Osteoblast (primary cell): ENCODE results near the gene SH3BP2. TPM values are rescaled to one million over a fixed set of nuclear protein-coding genes. Genes with fewer than 3 reads are reported as not detected.

ENCODE experiments used
- DNase-seq: peaks from one replicate; pipeline ENCODE4 v3.0.0; 2011; ENCODE audit warnings: low spot score, mixed read lengths; ENCODE audit not compliant: insufficient read length; ENCODE audit errors: missing footprints
- H2AFZ ChIP-seq: 2 replicates; pipeline ENCODE4 v1.6.0; 2011; ENCODE audit warnings: mild to moderate bottlenecking, low read length
- H3K27ac ChIP-seq: 2 replicates; pipeline ENCODE4 v1.5.1; 2011; ENCODE audit warnings: mild to moderate bottlenecking, low read depth, low read length, moderate library complexity
- H3K27me3 ChIP-seq: 2 replicates; pipeline ENCODE4 v1.6.0; 2012; ENCODE audit warnings: mild to moderate bottlenecking, control low read depth, inconsistent platforms, low read length, moderate library complexity; ENCODE audit not compliant: insufficient read depth
- H3K36me3 ChIP-seq: 2 replicates; pipeline ENCODE4 v1.5.1; 2011; ENCODE audit warnings: mild to moderate bottlenecking, low read length, control low read depth, moderate library complexity; ENCODE audit not compliant: insufficient read depth
- H3K4me1 ChIP-seq: 2 replicates; pipeline ENCODE4 v1.5.1; 2011; ENCODE audit warnings: mild to moderate bottlenecking, low read length, control low read depth, moderate library complexity; ENCODE audit not compliant: insufficient read depth
- H3K4me2 ChIP-seq: 2 replicates; pipeline ENCODE4 v1.6.0; 2011; ENCODE audit warnings: mild to moderate bottlenecking, low read length; ENCODE audit not compliant: insufficient read depth
- H3K4me3 ChIP-seq: fragments of 200-600 bp; sonication (generic); 3 replicates; pipeline ENCODE4 v1.5.1; 2012; ENCODE audit warnings: mild to moderate bottlenecking, low read length, inconsistent platforms; ENCODE audit not compliant: insufficient read depth
- H3K79me2 ChIP-seq: 2 replicates; pipeline ENCODE4 v1.6.0; 2012; ENCODE audit warnings: mild to moderate bottlenecking, low read length, control low read depth, inconsistent platforms; ENCODE audit not compliant: insufficient read depth
- H3K9me3 ChIP-seq: 2 replicates; pipeline ENCODE4 v1.5.1; 2011; ENCODE audit warnings: low read depth, low read length, control low read depth
- H4K20me1 ChIP-seq: 2 replicates; pipeline ENCODE4 v1.6.0; 2012; ENCODE audit warnings: mild to moderate bottlenecking, low read length, control low read depth; ENCODE audit not compliant: insufficient read depth
- CTCF ChIP-seq: IDR thresholded peaks from 2 replicates; pipeline ENCODE4 v1.5.1; 2011; ENCODE audit warnings: mild to moderate bottlenecking, low read depth, low read length, moderate library complexity; ENCODE audit errors: extremely low read depth
- total RNA-seq: library from RNA; depleted of rRNA; stranded (reverse); fragments of >200 nt; gene quantifications from 2 replicates; pipeline ENCODE4 v1.2.3, GENCODE V29; 2012

Gene SH3BP2
- total RNA-seq, 1 donor, result 26.4 TPM

- TF ChIP-seq CTCF, result no peak
- H3K79me2 ChIP-seq, result peaks cover 85% of the 10 kb centered on the region
- no peaks in the 10 kb centered on the region for H3K9me3 ChIP-seq
- peak overlapping the region; percentile 68 for H3K27ac ChIP-seq
- peaks cover 5% of the 10 kb centered on the region for H4K20me1 ChIP-seq
- peaks cover 34% of the 10 kb centered on the region for H3K4me1 ChIP-seq
- H3K4me2 ChIP-seq, result peak overlapping the region; percentile 48
- peaks cover 5% of the 10 kb centered on the region for H3K36me3 ChIP-seq
- peak overlapping the region; percentile 74 for H2AFZ ChIP-seq
- peak; percentile 68 for DNase-seq
- H3K27me3 ChIP-seq, result no peaks in the 10 kb centered on the region
- no peak overlapping the region for H3K4me3 ChIP-seq
Observed at GRCh38 chr4:2799971-2800690, 7.2 kb downstream of the SH3BP2 start.

DNA sequence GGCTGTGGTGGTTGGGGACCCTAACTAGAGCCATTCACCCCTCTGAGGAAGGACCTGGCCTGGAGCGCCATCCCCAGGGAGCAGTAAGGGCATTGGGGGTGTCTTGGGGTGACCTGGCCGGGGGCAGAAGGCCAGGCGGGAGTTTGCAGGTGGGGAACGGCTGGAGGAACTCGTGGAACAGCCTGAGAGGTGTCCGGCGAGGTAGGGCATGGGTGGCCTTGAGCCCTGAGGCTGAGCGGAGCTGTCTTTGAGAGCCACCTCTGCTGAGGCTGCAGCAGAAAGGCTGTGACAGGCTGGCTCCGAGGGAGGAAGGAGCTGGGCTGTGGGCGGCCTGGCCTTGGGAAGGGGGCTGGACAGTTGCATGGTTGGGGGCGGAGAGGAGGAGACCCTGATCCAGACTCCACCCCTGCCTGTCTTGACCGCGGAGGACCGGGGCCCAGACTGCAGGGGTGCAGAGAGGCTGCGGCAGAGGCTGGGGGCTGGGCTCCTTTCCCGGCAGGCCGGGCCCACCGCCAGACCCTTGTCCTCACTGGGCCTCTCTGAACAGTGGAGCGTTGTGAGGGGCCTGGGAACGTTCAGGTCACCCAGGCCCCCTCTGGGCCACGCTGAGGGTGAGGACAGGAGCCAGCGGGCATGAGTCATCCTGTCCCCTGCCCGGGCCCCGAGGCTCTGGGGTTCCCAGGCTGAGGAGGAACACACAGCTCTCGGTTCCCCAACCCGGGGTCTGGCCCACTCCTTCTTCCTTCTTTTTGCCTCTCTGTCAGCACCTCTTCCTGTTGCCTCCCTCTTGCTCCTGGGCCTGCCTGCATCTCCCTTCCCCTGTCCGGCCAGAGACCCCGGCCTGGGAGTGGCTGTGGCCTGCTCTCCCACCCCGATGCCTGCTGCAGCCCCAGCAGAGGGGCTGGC, 8.1 kb downstream of the SH3BP2 start:
- Histone ChIP-seq H3K4me2 (peak overlapping the region; percentile 48), H3K9me3 (no peaks in the 10 kb centered on the region), H3K79me2 (peaks cover 82% of the 10 kb centered on the region), H3K36me3 (peaks cover 5% of the 10 kb centered on the region), H4K20me1 (peaks cover 5% of the 10 kb centered on the region), H3K27me3 (no peaks in the 10 kb centered on the region), H3K4me3 (peak overlapping the region; percentile 10), H3K4me1 (peaks cover 28% of the 10 kb centered on the region), H2AFZ (peak overlapping the region; percentile 74), H3K27ac (peak overlapping the region; percentile 68)
- no peak for TF ChIP-seq CTCF
- DNase-seq, result peak; percentile 93

DNA sequence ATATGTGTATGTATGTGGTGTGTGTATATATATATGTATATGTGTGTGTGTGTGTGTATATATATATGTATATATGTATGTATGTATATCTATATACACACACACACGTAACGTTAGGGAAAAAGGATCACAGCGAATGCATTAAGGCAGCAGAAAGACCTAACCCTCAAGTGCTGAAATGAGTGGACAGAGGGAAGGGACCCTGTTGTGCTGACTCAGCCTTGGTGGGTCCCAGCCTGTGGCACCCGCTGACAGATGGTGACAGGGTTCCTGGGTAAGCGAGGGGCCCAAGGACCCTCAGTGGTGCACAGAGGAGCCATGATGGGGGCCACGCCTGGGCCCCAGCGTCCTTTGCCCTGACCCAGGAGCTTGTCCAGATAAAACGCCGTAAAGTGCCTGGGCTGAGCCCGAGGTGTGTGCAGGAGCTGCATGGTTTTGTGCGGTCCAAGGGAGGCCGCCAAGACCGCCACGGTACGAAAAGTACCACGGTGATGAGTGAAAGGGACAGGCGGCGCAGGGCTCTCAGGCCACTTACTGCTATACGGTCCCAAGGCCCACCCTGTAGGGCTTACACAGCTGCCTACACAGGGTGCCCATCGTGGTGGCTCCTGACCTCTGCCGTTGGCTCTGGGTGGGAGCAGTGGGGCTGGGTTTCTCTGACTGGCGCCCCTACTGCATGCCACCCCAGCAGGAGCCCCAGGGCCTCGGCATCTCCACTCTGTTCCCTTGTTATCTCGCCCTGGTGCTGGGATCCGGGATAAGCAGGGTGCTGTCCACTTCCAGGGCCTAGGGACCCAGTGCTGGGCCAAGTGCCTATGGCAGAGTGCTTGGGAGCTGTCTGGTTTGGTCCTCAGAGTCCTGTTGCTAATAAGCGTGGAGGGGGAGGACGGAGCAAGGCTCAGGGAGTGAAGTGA, 10.0 kb downstream of the SH3BP2 start:
- Histone ChIP-seq H3K4me1 (peaks cover 21% of the 10 kb centered on the region), H3K9me3 (no peaks in the 10 kb centered on the region), H3K36me3 (no peaks in the 10 kb centered on the region), H3K79me2 (peaks cover 80% of the 10 kb centered on the region), H3K4me3 (no peak overlapping the region), H3K4me2 (no peak overlapping the region), H3K27ac (no peak overlapping the region), H3K27me3 (no peaks in the 10 kb centered on the region), H2AFZ (no peak overlapping the region), H4K20me1 (peaks cover 5% of the 10 kb centered on the region)
- no peak for TF ChIP-seq CTCF
- peak; percentile 65 for DNase-seq
